NCI-H187 (cell line): ENCODE measurements around the gene MYCT1.
"Not testable (repeated sequence)": the region's sequence is repeated elsewhere in the genome, so short reads cannot be mapped to it uniquely, and the experiment has no call there.

Source experiments
- DNase-seq, 2 experiments: peaks; one replicate each; lab custom pipeline; 2025; lab: John Stamatoyannopoulos, UW

MYCT1 gene, protein sequence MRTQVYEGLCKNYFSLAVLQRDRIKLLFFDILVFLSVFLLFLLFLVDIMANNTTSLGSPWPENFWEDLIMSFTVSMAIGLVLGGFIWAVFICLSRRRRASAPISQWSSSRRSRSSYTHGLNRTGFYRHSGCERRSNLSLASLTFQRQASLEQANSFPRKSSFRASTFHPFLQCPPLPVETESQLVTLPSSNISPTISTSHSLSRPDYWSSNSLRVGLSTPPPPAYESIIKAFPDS

DNA sequence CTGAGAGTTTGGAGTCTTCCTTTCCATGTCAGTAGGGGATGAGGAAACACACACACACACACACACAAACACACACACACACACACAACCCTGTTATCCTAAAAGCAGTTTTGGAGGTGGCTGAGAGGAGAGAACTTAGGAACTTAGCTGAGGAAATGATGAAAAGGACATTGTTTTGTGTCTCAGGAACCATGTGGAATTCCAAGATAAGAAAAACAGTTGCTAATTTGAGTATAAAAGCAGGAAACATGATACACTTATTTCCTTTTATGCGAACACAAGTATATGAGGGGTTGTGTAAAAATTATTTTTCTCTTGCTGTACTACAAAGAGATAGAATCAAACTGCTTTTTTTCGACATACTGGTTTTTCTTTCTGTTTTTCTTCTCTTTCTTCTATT, at the start of gene MYCT1:
TSS of gene MYCT1 (plus strand) at position 264 of the 400 bp plus-strand sequence. CDS start at position 270, 6 bp downstream.
- no peak for DNase-seq

DNA sequence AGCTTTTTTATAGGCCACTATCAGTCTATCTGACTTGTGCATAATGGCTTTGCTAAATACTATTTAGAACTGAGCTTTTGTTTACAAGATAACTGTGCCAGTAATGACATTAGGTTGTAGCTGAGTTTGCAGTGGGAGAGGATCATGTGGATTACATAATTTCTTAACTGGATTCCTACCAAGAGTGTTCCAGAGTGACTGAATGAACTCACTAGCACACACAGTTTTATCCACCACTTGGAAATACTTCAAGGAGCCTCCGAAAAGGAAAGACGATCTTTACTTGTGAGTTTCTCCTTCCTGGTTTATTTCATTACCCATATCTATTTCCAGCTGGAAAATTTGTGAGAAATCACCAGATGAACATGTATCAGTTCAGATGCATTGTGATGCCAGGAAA, 49.6 kb upstream of the MYCT1 start:
- DNase-seq: no peak

DNA sequence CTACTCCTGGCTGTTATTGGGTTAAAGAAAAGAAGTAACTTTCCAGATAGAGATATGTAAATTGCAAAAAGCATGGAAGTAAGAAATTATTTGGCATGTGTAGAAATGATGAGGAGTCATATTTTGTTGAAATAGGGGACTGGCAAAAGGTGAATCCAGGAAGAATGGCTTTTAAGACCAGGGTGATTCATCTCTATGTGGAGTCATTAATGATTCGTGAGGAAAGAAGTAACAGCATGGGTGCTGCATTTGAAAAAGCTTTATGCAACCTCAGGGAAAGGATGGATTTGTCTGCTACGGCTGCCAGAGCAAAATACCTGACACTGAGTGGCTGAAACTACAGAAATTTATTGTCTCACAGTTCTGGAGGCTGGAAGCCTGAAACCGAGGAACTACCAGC, 45.7 kb upstream of the MYCT1 start:
- no peak for DNase-seq

DNA sequence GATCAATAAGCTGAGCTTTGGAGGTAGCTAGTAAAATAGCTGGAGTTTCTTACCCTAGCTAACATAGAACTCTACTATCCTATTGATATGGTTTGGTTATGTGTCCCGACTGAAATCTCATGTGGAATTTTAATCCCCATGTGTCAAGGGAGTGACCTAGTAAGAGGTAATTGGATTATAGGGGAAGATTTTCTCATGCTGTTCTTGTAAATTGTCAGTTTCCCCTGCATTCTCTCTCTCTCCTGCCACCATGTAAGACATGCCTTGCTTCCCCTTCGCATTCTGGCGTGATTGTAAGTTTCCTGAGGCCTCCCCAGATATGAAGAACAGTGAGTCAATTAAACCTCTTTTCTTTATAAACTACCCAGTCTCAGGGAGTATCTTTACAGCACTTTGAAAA, 35.9 kb upstream of the MYCT1 start:
- no peak for DNase-seq

DNA sequence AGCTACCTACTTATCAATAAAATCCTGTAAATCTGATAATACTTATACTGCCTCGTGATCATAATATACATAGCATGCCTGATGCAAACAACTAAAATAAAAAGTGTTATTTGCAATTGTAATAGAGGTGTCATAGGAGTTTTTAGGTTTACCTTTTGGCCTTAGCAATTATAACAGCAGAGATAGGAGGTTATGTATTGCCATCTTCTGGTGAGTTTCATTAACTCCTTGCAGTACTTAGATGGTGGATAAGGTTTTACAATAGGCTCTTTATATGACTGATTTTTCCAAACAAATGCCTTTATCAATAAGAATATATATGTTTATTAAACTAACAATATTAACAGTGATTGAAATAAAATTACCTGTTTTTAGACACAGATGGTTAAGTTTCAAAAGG, 27.8 kb upstream of the MYCT1 start:
- DNase-seq: no peak

DNA sequence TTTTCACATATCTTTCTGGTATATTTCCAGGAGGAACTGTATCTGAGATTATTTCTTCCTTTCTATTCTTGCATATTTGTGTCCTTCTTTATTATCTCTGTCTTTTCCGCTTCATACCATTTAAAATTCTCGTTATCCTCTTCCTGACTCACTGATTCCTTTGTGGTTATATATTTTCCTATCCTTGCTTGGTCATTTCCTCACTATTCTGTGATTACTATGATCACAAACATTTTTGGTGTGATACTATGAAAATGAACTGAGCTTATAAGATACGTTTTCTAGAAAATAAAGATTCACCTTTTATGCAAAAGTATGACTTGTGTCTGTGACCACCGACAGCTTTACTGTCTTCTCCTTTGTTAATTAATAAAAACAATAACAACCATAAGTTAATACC, 26.5 kb upstream of the MYCT1 start:
- no peak for DNase-seq

DNA sequence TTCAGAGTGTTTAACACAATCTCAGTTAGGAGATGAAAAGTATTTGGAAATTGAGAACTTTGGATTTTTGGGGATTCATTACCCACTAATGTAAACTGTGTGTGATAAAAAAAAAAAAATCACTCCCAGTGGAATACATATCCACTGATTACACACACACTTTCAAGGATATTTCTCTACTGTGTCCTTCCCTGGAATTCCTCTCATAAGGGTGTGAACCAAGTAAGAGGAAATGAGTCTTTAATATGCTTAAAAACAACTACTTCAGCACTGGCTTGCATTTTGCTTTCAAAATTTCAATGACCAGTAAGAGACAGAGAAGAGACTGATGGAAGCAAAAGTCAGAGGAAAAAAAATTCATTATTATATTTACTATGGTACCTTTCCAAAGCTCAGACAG, 24.5 kb upstream of the MYCT1 start:
- no peak for DNase-seq

DNA sequence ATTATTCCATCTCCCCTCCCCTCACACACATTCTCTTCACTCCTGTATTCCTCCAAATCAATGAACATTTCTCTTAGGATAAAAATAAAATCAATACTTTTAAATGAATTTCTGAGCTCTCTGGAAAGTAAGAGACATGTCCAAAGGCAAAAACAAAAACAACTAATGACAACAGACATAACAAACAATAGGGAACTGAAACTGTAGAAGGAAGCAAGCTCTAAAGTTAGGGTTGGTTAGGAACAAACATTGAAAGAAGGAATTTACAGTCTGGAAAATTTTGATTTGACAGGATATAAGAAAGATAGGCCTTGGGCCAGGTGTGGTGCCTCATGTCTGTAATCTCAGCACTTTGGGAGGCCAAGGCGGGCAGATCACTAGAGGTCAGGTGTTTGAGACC, 17.5 kb upstream of the MYCT1 start:
- DNase-seq: no peak

DNA sequence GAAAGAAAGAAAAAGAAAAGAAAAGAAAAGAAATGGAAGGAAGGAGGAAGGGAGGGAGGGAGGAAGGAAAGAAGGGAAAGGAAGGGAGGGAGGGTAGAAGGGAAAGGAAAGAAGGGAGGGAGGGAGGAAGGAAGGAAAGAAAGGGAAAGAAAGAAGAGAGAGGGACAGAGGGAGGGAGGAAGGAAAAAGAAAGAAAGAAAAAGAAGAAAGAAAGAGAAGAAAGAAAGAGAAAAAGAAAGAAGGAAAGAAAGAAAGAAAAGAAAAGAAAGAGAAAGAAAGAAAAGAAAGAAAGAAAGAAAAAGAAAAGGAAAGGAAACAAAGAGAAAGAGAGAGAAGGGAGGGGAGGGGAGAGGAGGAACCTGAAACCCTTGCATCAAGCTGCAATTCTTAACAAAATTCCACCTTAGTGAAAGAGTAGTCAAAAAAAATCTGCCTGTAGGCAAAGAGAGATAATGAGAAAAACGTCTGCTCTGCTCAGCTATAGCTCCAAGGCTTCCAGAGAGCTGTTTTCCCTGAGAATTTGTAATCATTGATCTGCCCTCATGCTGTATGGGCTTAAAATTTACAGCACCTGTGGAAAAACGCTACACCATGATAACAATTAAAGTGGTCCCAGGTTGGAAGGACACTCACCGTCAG, 16.7 kb upstream of the MYCT1 start:
- DNase-seq: no peak

DNA sequence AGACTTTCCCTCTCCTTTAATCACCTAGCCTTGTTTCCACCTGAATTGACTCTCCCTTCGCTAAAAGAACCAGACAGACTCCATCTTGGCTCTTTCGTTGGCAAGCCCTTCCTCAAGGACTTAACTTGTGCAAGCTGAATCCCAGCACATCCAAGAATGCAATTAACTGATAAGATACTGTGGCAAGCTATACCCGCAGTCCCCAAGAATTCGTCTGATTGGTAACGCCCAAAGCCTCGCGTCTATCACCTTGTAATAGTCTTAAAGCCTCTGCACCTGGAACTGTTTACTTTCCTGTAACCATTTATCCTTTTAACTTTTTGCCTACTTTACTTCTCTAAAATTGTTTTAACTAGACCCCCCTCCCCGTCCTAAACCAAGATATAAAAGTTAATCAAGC, 15.6 kb upstream of the MYCT1 start:
- no peak for DNase-seq

DNA sequence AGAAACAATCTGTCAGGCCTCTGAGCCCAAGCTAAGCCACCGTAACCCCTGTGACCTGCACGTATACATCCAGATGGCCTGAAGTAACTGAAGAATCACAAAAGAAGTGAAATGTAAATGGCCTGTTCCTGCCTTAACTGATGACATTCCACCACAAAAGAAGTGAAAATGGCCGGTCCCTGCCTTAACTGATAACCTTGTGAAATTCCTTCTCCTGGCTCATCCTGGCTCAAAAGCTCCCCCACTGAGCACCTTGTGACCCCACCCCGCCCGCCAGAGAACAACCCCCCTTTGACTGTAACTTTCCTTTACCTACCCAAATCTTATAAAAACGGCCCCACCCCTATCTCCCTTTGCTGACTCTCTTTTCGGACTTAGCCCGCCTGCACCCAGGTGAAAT, 14.8 kb upstream of the MYCT1 start:
- not testable (repeated sequence) for DNase-seq

DNA sequence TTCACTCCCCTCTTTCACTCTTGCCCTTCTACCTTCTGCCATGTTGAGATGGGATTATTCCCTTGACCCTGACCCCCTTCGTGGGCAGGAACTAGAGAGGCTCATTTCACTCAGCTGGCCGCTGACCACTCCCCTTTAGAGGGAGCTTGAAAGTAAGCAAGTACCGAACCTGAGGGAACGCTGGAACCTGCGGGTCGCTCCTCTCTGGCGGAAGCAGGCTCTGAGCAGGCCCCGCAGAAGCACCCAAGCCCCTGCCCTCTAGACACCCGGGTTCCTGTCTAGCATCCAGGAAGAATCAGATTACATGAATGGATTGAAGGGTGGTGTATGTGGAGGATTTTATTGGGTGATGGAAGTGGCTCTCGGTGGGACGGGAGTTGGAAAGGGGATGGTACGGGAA, 11.9 kb upstream of the MYCT1 start:
- no peak for DNase-seq

DNA sequence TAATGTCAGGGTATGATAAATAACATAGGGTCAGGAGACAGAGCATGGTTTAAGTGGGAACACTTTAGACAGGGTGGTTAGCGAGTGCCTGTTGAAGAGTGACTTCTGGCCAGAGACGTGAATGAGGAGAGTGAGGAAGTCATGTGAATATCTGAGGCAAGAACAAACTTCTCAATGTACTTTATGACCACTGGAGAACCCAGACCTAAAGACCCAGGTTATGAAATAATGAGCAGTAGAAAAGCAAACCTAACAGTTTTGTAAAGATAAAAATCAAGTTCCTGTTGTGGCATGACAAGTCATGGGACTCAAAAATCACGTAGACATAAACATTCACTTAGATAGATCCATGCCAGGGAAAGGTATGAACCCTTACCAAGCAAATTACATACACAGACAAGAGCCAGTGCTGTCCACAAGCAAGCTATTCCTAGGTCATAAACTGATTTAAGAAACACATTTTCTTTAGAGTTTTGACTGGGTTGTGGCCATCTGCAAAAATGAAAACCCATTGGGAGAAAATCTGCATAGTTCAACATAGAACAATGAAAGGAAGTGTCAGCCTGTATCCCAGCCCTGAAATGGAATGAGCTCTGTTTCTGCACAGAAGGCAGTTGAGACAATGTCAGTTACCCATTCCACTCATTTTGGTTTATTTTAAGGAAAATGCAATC, 2.2 kb upstream of the MYCT1 start:
- no peak for DNase-seq

DNA sequence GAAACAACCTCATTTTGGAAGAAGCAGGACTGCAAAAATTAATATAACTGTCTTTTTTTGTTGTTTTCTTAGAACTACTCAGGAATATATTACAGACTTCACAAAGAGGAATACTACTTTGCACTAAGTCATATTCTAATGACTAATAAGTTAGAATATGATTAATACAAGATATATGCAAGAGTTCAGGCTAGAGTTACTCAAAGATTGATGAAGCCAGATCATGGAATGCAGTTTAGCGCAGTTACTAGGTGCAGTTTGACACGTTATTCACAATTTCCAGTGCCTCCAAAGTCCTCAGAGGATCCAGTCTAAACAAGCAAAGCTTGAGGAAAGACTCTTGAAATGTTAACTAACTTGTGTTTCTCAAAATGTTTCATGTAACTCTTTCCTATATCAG, 1.2 kb upstream of the MYCT1 start:
- DNase-seq: no peak

DNA sequence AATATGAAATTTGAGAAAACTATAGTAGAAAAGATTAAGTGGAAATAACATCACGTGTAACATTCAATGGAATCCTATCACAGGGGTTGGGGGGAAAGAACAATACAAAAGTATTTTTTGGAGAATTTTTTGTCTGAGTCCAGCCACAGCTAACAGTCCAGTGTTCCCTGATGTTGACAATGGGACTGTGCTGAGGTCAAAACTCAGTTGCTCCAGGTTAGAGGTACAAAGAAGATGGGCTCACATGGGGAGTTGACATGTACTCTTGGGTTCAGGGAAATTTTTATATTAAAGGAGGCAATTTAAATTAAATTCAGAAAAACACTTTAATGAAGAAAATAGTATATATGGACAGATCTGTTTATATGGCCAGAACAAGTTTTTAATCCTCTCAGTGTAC, 995 bp downstream of the MYCT1 start:
- no peak for DNase-seq

DNA sequence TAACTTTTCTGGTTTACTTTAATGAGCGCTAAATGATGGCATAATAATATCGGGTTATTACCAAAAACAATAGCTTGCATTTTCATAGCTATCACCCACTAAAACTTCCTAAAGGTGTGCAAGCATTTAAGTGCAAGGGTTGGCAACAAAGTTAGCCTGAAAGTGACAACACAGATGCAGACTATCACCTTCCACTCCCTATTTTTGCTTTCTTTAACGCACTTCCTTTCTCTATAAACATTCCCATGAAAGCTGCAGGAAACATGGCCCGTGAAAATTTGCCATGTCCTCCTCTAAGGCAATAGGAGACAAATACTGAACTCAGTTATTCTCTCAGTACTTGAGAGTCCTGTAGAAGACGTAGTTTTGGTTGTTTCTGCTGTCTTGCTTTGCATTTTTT, 2.7 kb downstream of the MYCT1 start:
- DNase-seq: no peak

DNA sequence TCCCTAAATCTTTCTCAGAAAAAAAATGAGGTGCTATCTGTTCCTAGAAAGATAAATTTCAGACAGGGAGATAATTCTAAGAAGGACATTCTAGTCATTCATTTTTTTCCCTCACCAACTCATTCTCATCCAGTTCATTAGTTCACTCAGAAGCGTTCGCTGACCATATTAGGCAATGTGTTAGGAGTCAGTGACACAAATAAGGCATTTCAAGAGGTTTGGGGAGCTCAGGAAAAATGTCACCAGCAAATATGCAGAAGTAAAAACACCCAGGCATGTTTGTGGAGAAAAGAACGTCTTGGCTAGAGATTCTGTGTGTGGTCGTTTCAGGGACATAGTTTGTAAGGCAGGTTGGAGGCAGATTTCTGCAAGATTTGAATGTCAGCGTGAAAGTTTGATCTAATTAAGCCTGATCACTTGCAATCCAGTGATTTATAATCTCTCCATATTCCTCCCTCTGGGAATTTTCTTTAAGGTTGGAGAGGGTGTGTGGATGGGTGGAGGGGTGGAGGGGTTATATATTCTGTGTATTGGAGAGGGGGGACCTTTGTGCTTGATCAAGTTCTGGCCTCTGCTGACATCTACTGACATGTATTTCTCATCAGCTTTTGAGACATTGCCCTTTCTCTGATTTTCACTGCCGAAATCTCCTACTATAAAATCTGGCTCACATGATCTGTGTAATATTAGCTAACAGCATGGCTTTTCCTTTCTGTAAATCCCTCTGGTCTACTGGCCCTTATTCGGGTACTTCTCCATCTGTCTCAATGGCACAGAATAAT, 3.6 kb downstream of the MYCT1 start:
- no peak for DNase-seq

DNA sequence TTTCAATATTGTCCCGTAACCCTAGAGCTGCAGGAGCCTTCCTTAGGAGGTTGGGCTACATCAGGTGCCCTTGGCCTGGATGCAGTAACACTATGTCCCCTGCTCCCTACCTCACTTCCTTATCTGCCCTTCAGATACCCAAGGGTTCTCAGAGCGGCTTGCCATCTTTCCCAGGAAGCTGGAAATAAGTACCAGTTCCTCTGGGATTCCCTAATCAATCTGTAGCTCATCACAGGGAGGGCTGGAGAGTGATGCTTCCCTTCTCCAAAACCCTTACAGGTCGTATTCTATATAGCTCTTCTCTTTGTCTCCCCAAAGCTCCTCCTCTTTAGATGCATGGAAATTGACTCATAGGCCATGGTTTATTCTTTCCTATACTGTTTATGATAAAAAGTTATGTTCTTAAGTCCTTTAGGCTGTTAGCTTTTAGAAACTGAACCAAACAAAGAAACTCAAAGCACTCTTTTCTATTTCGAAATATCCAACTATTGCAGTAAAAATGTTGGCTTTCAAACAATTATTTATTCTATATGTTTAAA, 4.2 kb downstream of the MYCT1 start:
- no peak for DNase-seq

DNA sequence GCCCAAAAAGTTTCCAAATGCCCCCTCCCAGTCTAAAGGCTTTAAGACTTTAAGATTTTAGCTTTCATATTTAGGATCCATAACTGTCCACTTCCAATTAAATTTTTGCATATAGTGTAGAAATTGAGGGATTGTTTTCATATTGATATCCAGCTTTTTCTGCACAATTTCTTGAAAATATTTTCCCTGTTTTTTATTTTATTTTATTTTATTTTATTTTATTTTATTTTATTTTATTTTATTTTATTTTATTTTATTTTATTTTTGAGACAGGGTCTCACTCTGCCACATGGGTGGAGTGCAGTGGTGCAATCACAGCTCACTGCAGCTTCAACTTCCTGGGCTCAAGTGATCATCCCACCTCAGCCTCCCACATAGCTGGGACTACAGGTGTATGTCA, 6.1 kb downstream of the MYCT1 start:
- not testable (repeated sequence) for DNase-seq

DNA sequence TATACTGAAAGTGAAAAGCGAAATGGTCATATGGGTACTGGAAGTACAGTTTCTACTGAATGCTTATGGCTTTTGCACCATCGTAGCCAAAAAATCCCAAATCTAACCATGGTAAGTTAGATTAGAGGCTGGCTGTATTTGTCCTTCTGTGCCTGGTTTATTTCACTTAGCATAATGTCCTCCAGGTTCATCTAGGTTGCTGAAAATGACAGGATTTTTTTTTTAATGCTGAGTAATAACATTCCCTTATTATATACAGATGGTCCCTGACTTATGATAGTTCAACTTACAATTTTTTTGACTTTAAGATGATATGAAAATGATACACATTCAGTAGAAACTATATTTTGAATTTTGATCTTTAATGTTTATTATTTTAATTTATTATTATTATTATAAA, 7.6 kb downstream of the MYCT1 start:
- DNase-seq: no peak

DNA sequence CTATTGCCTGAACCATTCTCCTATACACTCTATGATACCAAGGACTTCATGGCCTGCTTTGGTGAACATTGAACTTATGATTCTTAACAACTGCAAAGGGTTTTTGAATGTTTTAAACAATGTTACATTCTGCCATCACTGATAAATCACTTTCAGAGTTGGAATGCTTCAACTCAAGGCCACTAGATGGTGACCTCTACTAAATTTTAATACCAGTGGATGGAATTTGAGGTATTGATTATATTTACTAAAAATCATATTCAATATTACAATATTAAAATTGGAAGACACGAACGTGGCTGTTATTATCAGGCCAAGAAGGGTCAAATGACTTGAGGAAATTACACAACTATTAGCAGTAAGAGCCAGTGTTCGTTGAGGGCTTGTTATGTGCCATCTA, 18.6 kb downstream of the MYCT1 start:
- DNase-seq: no peak

DNA sequence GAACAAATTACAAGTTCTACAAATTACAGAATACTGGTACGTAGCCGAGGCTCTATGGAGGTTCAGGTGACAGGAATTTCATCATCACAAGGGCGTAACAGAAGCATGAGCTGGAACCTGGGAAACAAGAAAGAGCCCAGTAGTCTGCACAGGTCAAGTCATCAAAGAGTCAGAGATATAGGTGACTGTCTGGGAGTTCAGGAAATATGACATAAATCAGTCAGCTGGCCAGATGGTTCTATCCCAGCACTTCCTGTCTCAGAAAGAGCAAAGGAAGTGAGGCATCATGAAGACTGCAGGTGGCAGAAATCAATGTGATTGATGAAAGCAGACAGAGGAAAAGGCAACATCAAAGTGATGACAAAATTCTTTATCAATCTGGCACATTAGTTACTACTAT, 23.3 kb downstream of the MYCT1 start:
- no peak for DNase-seq

DNA sequence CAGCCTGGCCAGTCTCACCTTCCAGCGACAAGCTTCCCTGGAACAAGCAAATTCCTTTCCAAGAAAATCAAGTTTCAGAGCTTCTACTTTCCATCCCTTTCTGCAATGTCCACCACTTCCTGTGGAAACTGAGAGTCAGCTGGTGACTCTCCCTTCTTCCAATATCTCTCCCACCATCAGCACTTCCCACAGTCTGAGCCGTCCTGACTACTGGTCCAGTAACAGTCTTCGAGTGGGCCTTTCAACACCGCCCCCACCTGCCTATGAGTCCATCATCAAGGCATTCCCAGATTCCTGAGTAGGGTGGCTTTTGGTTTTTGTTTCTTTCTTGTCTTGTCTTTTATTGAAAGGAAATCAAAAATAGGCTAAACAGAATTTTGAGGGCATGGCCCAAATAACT, 24.3 kb downstream of the MYCT1 start:
- DNase-seq: no peak
